ENCODE measurements around the gene ACSL3.

GRCh38 chr2:222950638-222951285 lies 89.9 kb downstream of the ACSL3 start:
- no peak for TF ChIP-seq CTCF (IDR thresholded peaks at IDR 0.05)
- TF ChIP-seq EP300 (IDR thresholded peaks at IDR 0.05): no peak
